Cardiac septum (tissue), 1 donor: ENCODE measurements around the gene TSPAN31. TPM values are rescaled to one million over a fixed set of nuclear protein-coding genes. Genes with fewer than 3 reads are reported as not detected.

Experiments used
- microRNA-seq: library from miRNA; unstranded; fragments of <30 nt; microRNA quantifications from one replicate; pipeline ENCODE4 v1.2.0, GENCODE V29; 2020
- total RNA-seq: library from RNA; stranded (reverse); fragmentation: NEBNext Ultra II Directional; extraction: Animal tissue kit (Norgen Biotek cat#: 25700); gene quantifications from one replicate; pipeline ENCODE4 v1.2.1, GENCODE V29; 2021
- donor health status: DM: no; HTN: no; CAD: no.

TSPAN31 gene
- total RNA-seq, 1 donor from 2014 or later: 25.1 TPM

Small RNA genes lying within 50 kb of the gene (microRNA-seq; reads per million reads assigned to microRNA genes)
- gene MIR6759: not detected

Other genes starting within 250 kb of the TSPAN31 start
- 24.0 TPM for gene DDIT3, start 224.5 kb upstream of the TSPAN31 start, total RNA-seq
- 39.9 TPM for gene MBD6, start 222.2 kb upstream of the TSPAN31 start, total RNA-seq
- 100 TPM for gene DCTN2, start 197.8 kb upstream of the TSPAN31 start, total RNA-seq
- gene KIF5A, start 195.0 kb upstream of the TSPAN31 start, total RNA-seq: 0.22 TPM
- gene PIP4K2C, start 153.8 kb upstream of the TSPAN31 start, total RNA-seq: 17.9 TPM
- 31.0 TPM for gene DTX3, start 140.2 kb upstream of the TSPAN31 start, total RNA-seq
- 15.0 TPM for gene ARHGEF25, start 133.6 kb upstream of the TSPAN31 start, total RNA-seq
- 11.1 TPM for gene B4GALNT1, start 111.8 kb upstream of the TSPAN31 start, total RNA-seq
- gene OS9, start 50.9 kb upstream of the TSPAN31 start, total RNA-seq: 133 TPM
- 6.1 TPM for gene AGAP2, start 6.3 kb upstream of the TSPAN31 start, total RNA-seq
- gene CDK4, start 7.3 kb downstream of the TSPAN31 start, total RNA-seq: 46.3 TPM
- 13.1 TPM for gene MARCHF9, start 10.1 kb downstream of the TSPAN31 start, total RNA-seq
- 0.24 TPM for gene CYP27B1, start 22.0 kb downstream of the TSPAN31 start, total RNA-seq
- 13.3 TPM for gene METTL1, start 27.1 kb downstream of the TSPAN31 start, total RNA-seq
- 1.6 TPM for gene EEF1AKMT3, start 27.6 kb downstream of the TSPAN31 start, total RNA-seq
- 47.7 TPM for gene TSFM, start 37.7 kb downstream of the TSPAN31 start, total RNA-seq
- 3.5 TPM for gene AVIL, start 73.7 kb downstream of the TSPAN31 start, total RNA-seq
- gene CTDSP2, start 101.7 kb downstream of the TSPAN31 start, total RNA-seq: 89.2 TPM
- gene ATP23, start 196.5 kb downstream of the TSPAN31 start, total RNA-seq: 6.2 TPM